Tibial nerve (tissue), 3 donors: ENCODE measurements around the gene ZNF319.

Experiments used
- POLR2A ChIP-seq, 2 donors: fragments of 450-650 bp; IDR thresholded peaks; one replicate each; pipeline ENCODE4 v1.6.1; 2017; ENCODE audit warnings: antibody characterized with exemption in 2 of 2, mild to moderate bottlenecking in 2 of 2, moderate library complexity in 2 of 2
- TF ChIP-seq, protein P1 (sequence below), 5 experiments: fragments of 200-600 bp in 3 of 5; fragments of 450-650 bp in 2 of 5; sonication (generic) in 3 of 5; IDR thresholded peaks; one replicate each; pipeline ENCODE4 v1.5.1; 2016 to 2019; ENCODE audit warnings: antibody characterized with exemption in 5 of 5, mild to moderate bottlenecking in 3 of 5, moderate library complexity in 2 of 5

GRCh38 chr16:57992084-57992483 lies 8.4 kb downstream of the ZNF319 start:
- TF ChIP-seq, protein P1, sequence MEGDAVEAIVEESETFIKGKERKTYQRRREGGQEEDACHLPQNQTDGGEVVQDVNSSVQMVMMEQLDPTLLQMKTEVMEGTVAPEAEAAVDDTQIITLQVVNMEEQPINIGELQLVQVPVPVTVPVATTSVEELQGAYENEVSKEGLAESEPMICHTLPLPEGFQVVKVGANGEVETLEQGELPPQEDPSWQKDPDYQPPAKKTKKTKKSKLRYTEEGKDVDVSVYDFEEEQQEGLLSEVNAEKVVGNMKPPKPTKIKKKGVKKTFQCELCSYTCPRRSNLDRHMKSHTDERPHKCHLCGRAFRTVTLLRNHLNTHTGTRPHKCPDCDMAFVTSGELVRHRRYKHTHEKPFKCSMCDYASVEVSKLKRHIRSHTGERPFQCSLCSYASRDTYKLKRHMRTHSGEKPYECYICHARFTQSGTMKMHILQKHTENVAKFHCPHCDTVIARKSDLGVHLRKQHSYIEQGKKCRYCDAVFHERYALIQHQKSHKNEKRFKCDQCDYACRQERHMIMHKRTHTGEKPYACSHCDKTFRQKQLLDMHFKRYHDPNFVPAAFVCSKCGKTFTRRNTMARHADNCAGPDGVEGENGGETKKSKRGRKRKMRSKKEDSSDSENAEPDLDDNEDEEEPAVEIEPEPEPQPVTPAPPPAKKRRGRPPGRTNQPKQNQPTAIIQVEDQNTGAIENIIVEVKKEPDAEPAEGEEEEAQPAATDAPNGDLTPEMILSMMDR (IDR thresholded peaks at IDR 0.05): no peak
- TF ChIP-seq POLR2A (IDR thresholded peaks at IDR 0.05): no peak
